Cardiac fibroblast (primary cell): ENCODE data around the gene TUBGCP5.
A peak's percentile ranks its signal among the peaks of the same experiment; 100 is the strongest.
"Not testable (repeated sequence)": the region's sequence is repeated elsewhere in the genome, so short reads cannot be mapped to it uniquely, and the experiment has no call there.

Experiments used
- DNase-seq, 2 donors: peaks; one replicate each; pipeline versions ENCODE4 v3.0.0 to v3.0.0-alpha.2; 2010; ENCODE audit warnings: low read depth in 2 of 2
- H3K4me3 ChIP-seq, 2 donors: replicated peaks in 1 of 2; 1 replicate in 1 of 2; 2 replicates in 1 of 2; pipeline ENCODE4 v1.5.1; 2011; ENCODE audit warnings: low read depth in 2 of 2, low read length in 2 of 2, mild to moderate bottlenecking in 2 of 2, moderate library complexity in 1 of 2
- CTCF ChIP-seq: IDR thresholded peaks from one replicate; pipeline ENCODE4 v1.5.1; 2011; ENCODE audit warnings: low read depth, mild to moderate bottlenecking, low read length, inconsistent platforms

TUBGCP5 gene

GRCh38 chr15:22989576-22990477 lies 49.5 kb downstream of the TUBGCP5 start:
- TF ChIP-seq CTCF = no peak
- DNase-seq = no peak
- no peak overlapping the region for H3K4me3 ChIP-seq

GRCh38 chr15:22988811-22989210 lies 50.6 kb downstream of the TUBGCP5 start:
- H3K4me3 ChIP-seq = no peak overlapping the region
- TF ChIP-seq CTCF = no peak
- DNase-seq = no peak

DNA sequence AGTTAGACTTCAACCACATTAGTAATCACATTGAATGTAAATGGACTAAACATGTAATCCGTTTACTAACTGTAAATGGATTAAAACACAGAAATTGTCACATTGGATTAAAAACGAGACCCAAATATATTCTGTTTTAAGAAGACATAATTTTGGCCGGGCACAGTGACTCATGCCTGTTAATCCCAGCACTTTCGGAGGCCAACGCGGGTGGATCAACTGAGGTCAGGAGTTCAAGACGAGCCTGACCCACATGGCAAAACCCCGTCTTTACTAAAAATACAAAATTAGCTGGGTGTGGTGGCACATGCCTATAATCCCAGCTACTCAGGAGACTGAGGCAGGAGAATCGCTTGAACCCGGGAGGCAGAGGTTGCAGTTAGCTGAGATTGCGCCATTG lies 57.4 kb downstream of the TUBGCP5 start:
- not testable (repeated sequence) for H3K4me3 ChIP-seq, DNase-seq

DNA sequence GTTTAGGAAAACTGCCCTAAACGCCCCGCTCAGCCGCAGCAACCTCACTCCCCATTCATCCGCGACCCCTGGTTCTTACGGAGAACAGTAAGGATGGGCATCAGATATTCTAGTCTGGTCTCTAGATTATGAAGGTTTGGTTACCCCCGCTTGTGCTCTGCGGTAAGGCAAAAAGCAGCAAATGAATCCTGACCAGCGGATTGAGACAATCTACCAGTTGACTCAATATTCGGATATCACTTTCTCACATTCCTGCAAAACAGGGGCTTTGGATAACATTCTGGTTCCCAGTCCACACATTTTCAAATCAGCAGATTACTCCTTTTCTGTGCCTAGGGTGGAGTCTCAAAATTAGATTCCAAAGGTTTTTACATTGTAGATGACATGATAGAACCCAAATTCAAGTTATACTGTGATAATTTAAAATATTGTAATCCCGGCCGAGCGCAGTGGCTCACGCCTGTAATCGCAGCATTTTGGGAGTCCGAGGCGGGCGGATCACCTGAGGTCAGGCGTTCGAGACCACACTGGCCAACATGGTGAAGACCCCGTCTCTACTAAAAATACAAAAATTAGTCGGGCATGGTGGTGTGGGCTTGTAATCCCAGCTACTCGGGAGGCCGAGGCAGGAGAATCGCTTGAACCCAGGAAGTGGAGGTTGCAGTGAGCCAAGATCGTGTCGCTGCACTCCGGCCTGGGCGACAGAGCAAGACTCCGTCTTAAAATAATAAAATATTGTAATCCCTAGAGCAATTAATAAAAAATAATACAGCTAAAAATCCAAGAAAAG lies 58.1 kb downstream of the TUBGCP5 start:
- no peak for TF ChIP-seq CTCF
- peak overlapping the region; percentile 84 to 90 for H3K4me3 ChIP-seq
- no peak for DNase-seq

GRCh38 chr15:22980189-22981050 lies 58.9 kb downstream of the TUBGCP5 start, which contains the start of gene CYFIP1:
CYFIP1 (minus strand) TSS chr15:22980368; CDS start chr15:22947285, 33,083 bp downstream.
- H3K4me3 ChIP-seq = peak within 1 kb of the TSS; percentile 84 to 90
- TF ChIP-seq CTCF = no peak
- peak; percentile 80 to 89 for DNase-seq

DNA sequence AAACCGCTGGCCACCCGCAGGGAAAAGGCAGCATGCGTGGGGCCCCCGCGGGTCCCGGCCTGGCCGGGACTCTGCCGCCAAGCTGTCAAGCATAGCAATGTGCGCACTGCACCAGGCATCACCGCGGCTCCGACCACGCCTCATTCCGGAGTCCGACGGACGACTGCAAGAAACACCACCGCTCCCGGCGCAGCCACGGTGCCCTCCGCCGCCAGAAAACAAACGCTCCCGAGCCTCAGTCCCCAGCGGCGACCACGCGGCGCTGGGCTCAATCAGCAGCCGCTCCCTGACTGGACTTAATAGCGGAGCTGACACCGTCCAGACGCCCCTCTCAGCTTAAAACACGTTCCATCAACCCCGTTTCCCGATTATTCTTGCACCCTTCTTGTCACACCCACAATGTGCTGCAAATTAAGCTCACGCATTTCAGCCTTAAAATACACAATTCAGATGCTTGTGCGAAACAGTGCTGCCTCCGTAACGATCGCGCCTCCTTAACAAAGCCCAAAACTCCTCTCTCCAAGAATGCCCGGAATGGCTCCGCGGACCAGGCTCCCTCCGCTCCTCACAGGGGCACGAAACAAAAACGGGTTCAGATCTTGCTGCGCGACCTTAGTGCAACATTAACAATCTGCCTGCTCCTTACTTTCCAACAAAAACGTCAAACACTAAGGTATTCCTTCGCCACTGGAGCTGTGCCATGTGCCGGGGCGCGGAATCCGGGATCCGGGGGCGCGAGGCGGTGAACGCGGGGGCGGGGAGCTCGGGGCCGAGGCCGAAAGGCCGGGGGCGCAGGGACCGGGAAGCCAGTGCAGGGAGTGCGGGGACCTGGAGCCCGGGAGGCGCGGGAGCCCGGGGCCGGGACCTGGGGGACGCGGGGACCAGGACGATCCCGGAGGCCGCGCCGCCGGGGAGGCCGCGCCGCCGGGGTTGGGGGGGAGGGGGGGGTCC lies 59.9 kb downstream of the TUBGCP5 start:
- no peak for TF ChIP-seq CTCF
- H3K4me3 ChIP-seq = peak overlapping the region; percentile 84 to 90
- DNase-seq = peak; percentile 55 to 62
